Iris pigment epithelial cell (primary cell): ENCODE measurements around the gene RYR2.
"Not testable (repeated sequence)": the region's sequence is repeated elsewhere in the genome, so short reads cannot be mapped to it uniquely, and the experiment has no call there.

ENCODE experiments used
- DNase-seq: peaks from one replicate; pipeline ENCODE4 v3.0.0-alpha.2; 2011; ENCODE audit warnings: low read depth

The RYR2 gene

GRCh38 chr1:237794071-237794470 lies 752.1 kb downstream of the RYR2 start:
- DNase-seq, result peak; percentile 8

GRCh38 chr1:237795558-237795957 lies 753.6 kb downstream of the RYR2 start:
- DNase-seq, result no peak

GRCh38 chr1:237799762-237800474 lies 757.9 kb downstream of the RYR2 start:
- DNase-seq, result peak; percentile 26

GRCh38 chr1:237804516-237804915 lies 762.5 kb downstream of the RYR2 start:
- DNase-seq, result no peak

- no peak for DNase-seq
Observed at GRCh38 chr1:237809099-237809498, 767.1 kb downstream of the RYR2 start.

GRCh38 chr1:237811633-237812032 lies 769.6 kb downstream of the RYR2 start:
- DNase-seq, result no peak

GRCh38 chr1:237812061-237812460 lies 770.1 kb downstream of the RYR2 start:
- no peak for DNase-seq

GRCh38 chr1:237814319-237814924 lies 772.4 kb downstream of the RYR2 start:
- peak; percentile 26 for DNase-seq

GRCh38 chr1:237817277-237817676 lies 775.3 kb downstream of the RYR2 start:
- no peak for DNase-seq

- not testable (repeated sequence) for DNase-seq
Observed at GRCh38 chr1:237820634-237821033, 778.6 kb downstream of the RYR2 start.

- no peak for DNase-seq
Observed at GRCh38 chr1:237832858-237833257, 790.9 kb downstream of the RYR2 start.

- DNase-seq, result no peak
Observed at GRCh38 chr1:237834048-237834447, 792.1 kb downstream of the RYR2 start.

- DNase-seq, result peak; percentile 1
Observed at GRCh38 chr1:237834461-237834860, 792.5 kb downstream of the RYR2 start.

GRCh38 chr1:237838320-237838719 lies 796.3 kb downstream of the RYR2 start:
- DNase-seq, result no peak

GRCh38 chr1:237838904-237839534 lies 797.0 kb downstream of the RYR2 start:
- no peak for DNase-seq

GRCh38 chr1:237841485-237841884 lies 799.5 kb downstream of the RYR2 start:
- DNase-seq, result no peak

- not testable (repeated sequence) for DNase-seq
Observed at GRCh38 chr1:237843516-237843915, 801.5 kb downstream of the RYR2 start.

GRCh38 chr1:237851210-237851845 lies 809.3 kb downstream of the RYR2 start:
- peak; percentile 50 for DNase-seq

GRCh38 chr1:237852342-237852741 lies 810.4 kb downstream of the RYR2 start:
- no peak for DNase-seq

- no peak for DNase-seq
Observed at GRCh38 chr1:237857455-237857854, 815.5 kb downstream of the RYR2 start.

- no peak for DNase-seq
Observed at GRCh38 chr1:237858992-237859391, 817.0 kb downstream of the RYR2 start.

GRCh38 chr1:237861944-237862343 lies 820.0 kb downstream of the RYR2 start:
- no peak for DNase-seq

GRCh38 chr1:237863234-237863633 lies 821.2 kb downstream of the RYR2 start:
- DNase-seq, result no peak
